Fibroblast of skin of right biceps (primary cell): ENCODE measurements around the gene IL36RN.
A peak's percentile ranks its signal among the peaks of the same experiment; 100 is the strongest.

Source experiments
- DNase-seq: peaks from one replicate; pipeline ENCODE4 v3.0.0-alpha.2; 2013

Gene IL36RN

DNA sequence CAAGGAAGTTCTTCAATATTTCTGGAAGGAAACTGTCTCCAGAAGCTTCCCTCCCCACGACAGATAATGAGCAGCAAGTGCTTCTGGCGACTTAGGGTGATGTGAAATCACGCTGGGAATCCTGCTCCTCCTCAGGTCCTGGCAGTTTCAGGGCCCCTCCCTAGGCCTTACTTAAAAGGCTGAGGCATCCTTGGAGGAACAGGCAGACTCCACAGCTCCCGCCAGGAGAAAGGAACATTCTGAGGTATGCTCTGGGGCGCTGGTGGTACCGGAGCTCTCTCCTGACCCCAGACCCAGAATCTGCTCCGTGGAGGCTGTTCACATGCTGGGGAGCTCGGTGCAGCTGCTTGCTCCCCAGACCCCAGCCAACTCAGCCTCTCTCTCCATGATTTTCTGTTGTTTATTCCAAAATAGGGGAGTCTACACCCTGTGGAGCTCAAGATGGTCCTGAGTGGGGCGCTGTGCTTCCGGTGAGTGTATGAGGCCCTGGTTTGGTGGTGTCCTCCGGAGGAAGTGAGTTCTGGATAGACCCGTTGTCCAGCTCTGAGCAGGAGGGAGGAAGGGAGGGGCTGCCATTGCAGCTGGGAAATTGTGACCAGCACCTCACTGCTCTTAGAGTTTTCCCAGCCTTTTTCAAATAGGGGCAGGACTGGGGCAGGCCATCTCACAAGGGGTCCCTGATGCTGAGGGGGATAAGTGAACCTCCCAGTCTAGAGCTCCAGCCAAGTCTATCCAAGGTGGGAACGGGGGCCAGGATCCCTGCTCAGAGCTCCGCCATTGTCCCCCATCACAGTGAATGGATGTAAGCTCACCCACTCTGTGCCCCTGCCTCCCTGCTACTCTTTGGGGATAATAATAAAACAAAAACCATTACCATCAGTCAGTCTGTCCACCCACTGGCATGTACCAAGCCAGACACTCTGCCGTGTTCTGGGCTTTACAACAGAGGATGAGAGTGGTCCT is at the start of gene IL36RN:
IL36RN (plus strand) TSS at position 201 of the 963 bp plus-strand sequence; CDS start at position 442, 241 bp downstream.
- no peak for DNase-seq

DNA sequence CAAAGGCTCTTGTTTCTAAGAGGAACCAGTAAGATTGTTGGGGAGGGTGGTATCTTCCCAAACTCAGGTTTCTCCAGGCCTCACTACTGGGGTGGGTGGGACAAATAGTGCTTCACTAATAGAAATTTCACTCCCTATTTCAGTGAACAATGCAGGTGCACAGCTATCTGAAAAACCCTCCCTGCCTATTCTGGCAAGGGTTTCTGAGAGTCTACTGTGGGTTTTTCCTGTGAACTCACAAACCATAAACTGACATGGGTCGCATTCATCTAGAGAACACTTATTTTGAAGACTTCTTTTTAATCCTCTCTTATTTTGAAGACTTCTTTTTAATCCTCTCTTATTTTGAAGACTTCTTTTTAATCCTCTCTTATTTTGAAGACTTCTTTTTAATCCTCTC is 49.4 kb upstream of the IL36RN start:
- no peak for DNase-seq

DNA sequence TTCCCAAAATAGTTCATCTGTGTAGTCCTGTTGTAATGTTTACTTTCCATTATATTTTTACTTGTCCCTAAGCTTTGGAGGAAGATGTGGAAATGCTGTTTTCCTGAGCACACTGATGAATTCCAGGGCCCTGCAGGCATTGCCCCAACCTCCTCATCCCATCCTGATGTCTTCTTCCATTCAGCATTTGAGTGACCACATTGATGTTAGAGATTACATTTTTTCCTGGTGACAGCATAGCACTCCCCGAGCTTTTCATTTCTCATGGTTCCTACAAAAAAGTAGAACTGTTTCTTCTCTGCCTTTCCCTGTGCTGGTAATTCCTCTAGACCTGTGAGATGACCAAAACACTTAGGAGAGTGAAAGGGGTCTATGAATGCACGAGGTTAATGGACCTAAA is 48.9 kb upstream of the IL36RN start:
- DNase-seq: peak; percentile 22

DNA sequence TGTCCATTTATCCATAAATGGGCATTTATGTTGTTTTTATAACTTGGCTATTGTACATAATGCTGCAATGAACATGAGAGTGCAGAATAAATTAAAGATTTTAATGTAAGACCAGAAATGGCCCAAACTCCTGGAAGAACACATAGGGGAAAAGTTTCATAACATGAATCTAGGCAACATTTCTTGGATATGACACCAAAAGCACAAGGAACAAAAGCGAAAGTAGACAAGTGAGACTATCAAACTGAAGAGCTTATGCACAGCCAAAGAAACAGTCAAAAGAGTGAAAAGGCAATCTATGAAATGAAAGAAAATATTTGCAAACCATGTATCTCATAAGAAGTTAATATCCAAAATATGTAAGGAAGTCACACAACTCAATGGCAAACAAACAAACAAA is 47.9 kb upstream of the IL36RN start:
- DNase-seq: no peak

DNA sequence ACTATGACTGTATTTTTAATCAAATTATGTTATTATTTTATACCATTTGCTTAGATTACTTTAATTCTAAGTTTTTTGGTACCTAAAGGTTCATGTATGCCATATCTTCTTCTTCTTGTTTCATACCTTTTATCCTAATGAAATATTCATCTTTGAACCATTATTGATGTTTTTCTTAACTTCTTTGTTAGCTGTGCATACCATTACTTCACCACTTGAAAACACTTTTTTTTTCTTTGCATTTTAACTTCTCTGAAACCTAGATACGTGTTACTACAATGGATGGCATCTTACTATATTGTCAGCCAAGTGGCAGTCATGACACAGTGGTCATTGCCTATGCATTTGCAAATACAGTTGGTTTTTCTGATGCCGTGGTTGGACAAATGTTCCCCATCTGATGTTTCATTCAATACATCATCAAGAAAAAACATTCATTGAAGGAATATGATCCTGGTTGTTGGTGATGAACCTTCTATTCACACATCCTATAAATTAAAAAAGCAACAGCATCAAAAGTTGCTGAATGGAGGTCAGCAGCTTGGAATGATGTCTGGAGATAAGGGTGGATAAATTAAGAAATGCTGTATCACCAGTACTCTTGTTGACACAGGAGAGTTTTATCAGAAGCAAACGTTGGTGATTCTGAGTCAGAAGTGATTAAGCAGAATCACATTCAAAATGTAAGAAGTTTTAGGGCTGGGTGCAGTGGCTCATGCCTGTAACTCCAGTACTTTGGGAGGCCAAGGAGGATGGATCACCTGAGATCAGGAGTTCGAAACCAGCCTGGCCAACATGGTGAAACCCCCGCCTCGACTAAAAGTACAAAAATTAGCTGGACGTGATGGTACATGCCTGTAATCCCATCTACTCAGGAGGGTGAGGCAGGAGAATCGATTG is 46.3 kb upstream of the IL36RN start:
- peak; percentile 39 for DNase-seq

DNA sequence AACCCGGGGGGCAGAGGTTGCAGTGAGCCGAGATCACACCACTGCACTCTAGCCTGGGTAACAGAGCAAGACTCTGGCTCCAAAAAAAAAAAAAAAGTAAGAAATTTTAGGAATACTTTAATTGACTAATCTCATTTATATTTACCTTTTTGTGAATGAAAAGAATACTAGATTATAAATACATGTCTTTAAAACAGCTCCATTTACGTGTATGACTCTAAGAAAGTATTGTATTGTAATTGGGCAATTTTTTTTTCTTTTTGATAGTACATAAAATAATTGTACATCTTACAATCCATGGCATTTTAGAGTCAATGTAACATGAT is 45.7 kb upstream of the IL36RN start:
- DNase-seq: no peak

DNA sequence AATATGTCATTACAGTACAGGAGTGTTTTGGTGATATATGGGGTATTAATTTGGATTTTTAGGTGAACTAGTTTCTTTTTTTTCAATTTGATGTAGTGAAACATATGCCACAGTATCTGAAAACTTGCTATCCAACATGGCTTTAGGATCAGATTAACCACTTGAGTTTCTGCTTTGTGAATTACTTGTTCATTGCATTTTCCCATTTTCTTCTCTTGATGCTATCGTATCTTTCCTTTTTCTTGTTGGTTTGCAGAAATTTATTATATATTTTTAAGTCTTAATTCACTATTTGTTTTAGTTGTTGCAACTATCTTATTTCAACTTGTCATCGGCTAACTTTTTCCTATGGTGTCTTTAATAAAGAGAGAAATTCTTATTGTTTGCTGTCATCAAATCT is 44.9 kb upstream of the IL36RN start:
- no peak for DNase-seq

DNA sequence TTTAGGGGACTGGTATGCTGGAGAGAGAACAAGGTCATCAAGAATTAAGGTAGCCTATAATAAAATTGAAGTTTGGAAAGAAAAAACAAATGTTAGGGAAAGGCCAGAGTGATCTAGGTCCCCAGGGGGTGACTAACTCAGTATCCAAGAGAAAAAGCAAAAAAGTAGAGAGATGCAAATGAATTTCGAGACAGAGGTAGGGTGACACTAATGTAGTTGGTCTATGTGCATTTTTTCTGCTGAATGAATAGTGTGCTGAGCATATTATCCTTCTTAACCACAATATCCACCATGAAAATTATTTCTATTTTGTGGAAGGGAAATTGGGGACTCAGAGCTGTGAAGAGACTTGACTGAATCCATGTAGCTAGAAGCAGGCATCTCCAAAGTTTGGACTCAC is 44.0 kb upstream of the IL36RN start:
- DNase-seq: no peak

DNA sequence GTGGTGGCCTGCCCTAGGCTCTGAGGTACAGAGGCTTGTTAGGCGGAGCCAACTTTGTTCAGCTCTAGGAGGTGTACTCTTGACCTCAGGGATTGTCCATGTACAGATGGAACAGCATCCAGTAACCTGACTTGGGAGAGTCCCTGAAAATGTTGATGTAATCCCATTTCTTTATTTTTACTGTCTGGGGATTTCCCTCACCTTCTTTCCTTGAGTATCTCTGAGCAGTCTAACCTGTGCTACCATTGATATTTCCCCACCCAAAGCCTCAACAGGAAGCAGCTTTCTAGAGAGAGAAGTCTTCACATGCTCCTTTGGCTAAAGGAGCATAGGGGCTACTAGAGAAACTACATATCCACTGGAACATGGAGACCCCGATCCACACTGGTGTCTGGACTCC is 43.3 kb upstream of the IL36RN start:
- DNase-seq: no peak

DNA sequence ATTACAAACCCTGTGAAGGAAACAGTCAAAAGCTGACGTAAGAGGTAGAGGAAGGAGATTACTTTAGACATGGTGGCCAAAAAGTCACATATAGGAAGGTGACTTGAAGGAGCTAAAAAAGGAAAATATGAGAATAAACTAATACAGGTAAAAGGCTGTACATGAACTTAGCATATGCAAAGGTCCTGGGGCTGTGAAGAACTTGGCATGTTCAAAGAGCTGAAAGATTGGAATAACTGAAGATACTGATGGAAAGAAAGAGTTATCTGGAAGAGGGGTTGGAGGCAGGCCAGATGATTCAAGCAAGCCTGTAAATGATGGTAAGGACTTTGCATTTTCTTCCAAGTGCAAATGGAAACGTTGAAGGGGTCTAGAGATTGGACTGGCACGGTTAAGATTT is 40.5 kb upstream of the IL36RN start:
- DNase-seq: no peak

DNA sequence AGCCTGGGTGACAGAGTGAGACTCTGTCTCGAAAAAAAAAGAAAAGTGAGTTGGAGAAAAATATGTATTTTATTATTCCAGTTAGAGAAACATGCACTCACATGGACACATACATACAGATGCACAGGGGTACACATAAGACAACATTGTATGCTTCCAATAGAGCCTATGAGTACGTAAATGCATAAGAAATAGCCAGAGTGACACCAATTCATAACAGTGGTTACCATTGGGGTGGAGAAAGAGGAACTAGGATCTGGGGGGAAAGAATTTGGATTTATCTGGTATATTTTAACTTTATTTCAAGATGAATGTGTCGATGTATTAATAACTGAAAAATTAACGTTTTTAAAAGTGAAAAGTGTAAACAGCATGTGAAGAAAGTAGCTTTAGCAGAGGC is 37.7 kb upstream of the IL36RN start:
- DNase-seq: no peak

DNA sequence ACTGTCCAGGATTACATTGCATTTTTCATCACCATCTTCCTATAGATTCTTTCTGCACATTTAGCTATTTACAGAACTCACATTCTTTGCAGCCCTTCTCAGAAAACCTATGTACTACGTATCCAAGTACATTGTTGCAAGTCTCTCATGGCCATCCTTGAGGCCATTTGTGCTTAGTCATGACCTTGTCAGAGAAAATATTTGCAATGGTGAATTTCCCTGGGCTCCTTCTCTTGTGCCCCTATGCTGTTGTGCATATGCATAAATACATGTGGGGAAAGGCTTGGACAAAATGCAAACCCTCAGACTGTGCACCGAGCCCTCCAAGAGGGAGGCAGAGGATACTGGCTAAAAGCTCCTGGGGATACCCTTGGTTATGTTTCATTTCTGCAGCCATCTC is 34.2 kb upstream of the IL36RN start:
- no peak for DNase-seq

DNA sequence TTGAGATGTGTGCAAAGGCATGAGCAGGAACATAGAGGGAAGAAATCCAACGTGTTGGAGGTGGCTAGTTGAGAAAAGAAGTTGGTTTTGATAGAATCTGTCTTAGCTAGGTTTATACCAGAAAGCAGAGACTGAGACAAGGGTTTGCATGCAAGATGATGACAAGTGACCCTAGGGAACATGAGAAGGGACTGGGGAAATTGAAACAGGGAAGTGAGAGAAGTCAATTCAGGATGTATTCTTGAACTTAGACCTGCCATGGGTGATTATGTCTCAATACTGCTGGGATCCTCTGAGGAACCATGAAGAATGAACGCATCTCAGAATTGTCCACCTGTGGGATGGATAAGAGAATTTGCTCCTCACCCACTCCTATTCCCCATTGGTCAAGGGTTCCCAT is 33.3 kb upstream of the IL36RN start:
- DNase-seq: no peak

DNA sequence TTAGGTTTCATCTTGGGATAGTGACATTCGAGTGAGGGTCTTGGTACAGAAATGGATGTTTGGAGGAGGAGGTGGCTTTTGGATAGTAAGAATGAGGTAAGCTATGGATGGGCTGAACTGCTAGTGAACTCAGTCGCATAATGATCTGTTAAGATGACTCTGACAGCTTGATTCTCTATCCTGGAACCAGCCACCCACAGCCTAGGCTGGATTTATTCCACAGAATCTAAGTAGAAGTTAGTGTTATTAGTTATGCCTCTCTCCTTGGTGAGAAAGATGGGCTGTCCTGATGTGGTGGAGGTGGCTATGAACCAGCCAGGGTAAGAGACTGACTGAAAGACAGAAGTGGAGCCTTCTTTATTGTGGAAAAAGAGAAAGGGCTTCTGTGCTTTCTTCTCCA is 31.3 kb upstream of the IL36RN start:
- DNase-seq: no peak

DNA sequence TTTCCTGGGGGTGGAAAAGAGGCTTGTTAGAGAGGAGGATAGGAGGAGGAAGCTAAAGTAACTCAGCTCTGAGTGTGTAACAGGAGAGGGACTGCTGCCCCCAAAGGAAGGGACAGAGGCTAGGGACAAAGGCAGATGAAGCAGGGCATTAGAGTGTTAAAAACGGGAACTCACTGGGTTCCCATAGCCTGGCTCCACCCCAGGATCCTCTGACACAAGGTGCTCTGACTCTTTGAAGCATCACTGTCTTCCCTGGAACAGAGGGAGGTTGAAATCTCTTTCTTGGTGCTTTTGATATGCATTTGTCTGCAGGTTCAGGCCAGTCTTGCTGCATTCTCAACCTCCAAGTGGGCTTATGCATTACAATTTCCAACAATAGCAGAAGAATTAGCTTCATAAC is 30.9 kb upstream of the IL36RN start:
- DNase-seq: no peak

DNA sequence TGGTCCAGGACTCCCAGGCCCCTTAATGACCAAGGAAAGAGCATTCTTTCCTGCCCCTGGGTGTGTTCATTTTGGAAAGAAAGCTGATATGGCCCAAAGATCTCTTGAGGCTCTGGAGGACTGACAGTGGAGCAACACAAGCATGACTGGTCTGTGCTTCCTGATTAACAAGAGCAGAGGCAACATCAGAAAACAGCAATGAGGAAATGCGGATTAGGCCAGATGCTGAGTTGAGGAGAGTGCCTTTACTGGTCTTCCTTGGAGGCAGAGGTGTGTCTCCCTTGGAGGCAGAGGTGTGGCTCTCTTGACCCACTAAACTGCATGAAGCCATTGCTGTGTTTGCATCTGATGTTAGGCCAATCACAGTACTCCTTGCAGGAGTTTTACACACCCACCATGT is 26.3 kb upstream of the IL36RN start:
- DNase-seq: no peak

DNA sequence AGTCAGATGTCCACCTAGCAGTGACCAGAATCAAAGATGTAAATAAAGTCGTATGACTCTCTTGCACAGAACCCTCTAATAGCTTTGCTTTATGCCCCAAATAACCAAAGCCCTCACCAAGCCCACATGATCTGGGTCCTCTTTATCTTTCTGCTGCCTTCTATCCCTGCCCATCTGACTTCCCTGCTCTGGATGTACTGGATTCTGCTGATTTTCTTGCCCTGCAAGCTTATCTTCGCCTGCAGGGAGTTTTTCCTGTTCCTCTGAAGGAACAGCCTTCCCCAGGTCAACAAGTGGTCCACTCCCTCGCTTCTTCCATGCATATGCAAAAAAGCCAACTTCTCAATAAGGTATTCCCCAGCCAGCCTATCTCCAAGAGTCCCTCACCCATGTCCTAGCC is 25.0 kb upstream of the IL36RN start:
- no peak for DNase-seq

DNA sequence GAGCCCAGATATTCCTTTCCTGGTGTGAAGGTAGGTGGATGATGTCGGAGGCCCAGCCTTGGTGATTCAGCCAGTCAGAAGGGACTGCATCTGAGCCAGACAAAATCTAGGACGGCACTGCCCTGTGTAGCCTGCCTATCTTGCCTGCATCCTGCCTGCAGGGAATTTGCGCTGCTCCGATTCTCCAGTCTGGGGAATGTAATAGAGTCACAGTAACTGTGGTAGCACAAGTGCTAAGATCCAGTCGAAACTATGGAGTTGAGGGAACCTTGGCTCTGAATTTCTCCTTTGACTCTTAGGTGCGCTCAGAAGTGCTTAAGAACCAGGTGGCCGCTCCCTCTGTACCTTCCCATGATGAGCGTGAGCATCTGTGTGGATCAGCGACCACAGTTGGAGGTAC is 22.2 kb upstream of the IL36RN start:
- DNase-seq: no peak

DNA sequence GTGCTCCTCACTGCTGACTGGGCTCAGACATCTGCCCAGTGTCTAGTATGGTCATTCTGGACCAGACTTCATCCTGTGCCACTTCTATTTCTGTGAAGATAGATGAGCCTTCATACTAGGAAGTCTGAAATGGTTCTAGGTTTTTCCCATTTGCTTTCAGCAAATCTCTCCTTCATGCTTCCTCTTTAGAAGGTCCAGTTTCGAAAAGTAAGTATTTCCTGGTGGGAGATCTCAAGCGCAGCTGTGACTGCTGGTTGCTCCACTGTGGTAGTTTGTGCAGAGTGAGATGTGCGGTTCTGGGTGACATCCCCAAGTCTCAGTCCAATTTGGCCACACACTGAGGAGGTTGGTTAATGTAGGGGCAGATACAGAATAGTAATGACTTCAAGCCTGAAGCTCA is 20.7 kb upstream of the IL36RN start:
- no peak for DNase-seq

DNA sequence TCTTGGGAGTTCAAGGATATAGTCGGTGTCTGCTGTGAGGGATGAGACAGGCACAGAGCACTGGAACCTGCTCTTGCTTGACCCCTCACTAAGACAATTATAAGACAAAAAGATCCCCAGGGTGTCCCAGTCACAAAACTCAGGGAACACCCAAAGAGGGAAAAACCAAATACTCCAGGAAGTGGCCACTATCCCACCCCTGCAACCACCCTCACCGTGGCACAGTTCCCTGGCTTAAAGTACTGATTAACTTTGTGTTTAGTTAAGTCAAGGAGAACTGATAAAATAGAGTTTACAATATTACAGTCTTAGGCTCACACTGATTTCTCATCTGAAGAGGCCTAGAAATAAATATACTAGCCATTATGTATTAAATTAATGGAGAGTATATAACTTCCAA is 19.8 kb upstream of the IL36RN start:
- no peak for DNase-seq

DNA sequence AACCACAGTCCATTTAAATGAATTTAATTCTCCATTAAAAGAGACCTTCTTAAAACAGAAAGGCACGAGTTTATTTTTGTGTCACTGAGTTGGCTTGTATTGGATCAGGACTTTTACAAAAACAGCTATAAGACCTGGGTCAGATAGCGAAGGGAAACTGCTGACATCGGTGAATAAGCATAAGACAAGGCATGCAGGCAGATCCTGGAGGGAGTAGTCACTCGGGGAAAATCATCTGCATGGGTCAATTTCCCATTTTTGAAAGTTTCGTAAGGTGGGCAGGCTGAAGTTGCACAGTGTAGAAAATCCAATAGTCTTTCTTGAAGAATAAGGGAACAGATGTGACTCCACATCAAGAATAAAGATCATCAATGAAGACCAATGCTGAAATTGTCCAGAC is 19.3 kb upstream of the IL36RN start:
- no peak for DNase-seq

DNA sequence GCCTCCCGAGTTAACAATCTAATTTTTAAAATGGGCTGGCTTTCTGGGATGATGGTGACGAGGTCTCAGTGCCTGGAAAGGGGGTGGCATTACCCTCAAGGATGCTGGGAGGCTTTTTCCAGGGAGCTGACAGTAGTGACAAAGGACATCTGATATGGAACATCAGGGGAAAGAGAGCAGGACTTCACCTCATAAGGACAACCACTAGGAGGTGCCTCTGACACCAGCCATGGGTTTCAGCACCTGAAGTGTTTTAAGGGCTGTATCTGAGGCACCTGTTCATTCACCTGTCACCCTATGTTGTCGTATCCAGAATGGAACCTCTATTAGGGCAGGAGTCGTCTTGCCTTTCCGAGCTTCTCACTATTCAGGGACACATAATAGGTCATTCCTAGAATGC is 17.1 kb upstream of the IL36RN start:
- DNase-seq: no peak

DNA sequence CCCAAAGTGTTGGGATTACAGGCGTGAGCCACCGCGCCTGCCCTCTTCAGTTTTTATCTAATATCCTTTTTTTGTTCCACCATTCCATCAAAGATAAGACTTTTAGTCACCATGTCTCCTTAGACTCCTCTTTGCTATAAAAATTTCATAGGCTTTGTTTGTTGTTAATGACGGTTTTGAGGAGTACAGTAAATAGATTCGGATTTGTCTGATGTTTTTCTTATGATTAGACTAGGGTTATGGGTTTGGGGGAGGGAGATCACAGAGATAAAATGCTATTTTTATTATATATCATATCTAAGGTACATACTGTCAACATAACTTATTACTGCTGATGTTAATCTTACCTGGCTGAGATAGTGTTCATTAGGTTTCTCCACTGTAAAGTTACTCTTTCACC is 12.5 kb upstream of the IL36RN start:
- DNase-seq: no peak
